Bladder microvascular endothelial cell (primary cell): ENCODE results near the gene KDM3A. TPM values are rescaled to one million over a fixed set of nuclear protein-coding genes. Genes with fewer than 3 reads are reported as not detected.

Experiments used
- total RNA-seq: library from RNA; depleted of rRNA; stranded (reverse); fragments of >200 nt; gene quantifications from 2 replicates; pipeline ENCODE4 v1.2.3, GENCODE V29; 2014

Gene KDM3A
- total RNA-seq: 24.6 and 52.0 TPM in 2 replicates

GRCh38 chr2:86440631-86441391 is at the start of gene KDM3A:
KDM3A (plus strand) TSS chr2:86441371; CDS start chr2:86442048, 677 bp downstream.

Other genes starting within 250 kb of the KDM3A start
- gene IMMT, start 245.9 kb upstream of the KDM3A start, total RNA-seq: 41.0 and 57.5 TPM in 2 replicates
- 22.7 and 32.5 TPM in 2 replicates for gene MRPL35, start 241.9 kb upstream of the KDM3A start, total RNA-seq
- 0.16 and 6.8 TPM in 2 replicates for gene REEP1, start 103.7 kb upstream of the KDM3A start, total RNA-seq
- 48.4 and 163 TPM in 2 replicates for gene CHMP3, start 122.1 kb downstream of the KDM3A start, total RNA-seq
- gene RNF103, start 182.5 kb downstream of the KDM3A start, total RNA-seq: 13.8 and 29.7 TPM in 2 replicates